ENCODE data around the gene SMARCC2.

DNA sequence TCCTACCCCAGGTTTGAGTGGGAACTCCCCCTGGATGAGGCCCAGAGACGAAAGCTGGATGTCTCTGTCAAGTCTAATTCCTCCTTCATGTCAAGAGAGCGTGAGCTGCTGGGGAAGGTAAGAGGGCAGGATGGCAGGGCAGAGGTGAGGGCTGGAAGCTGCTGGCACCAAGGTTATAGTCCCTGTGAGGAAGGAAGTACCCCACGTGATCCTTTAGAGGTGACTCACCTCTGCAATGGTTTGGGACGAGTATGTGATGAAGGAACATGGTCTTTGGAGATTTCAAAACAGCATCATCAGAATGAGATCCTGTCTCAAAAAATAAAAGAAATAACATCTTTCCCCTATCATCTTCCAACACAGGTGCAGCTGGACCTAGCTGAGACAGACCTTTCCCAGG, 46.1 kb downstream of the SMARCC2 start:
- TF ChIP-seq EZH2 (IDR thresholded peaks at IDR 0.05): no peak
- TF ChIP-seq POLR2AphosphoS5 (IDR thresholded peaks at IDR 0.05; ENCODE audit: borderline replicate concordance, low read depth, low read length): no peak
- TF ChIP-seq FOXP2 (optimal IDR thresholded peaks at IDR 0.05; ENCODE audit: control extremely low read depth, extremely low read length, insufficient read depth): no peak
